RWPE2 (cell line): ENCODE data around the gene IDS.
A peak's percentile ranks its signal among the peaks of the same experiment; 100 is the strongest.
"Not testable (repeated sequence)": the region's sequence is repeated elsewhere in the genome, so short reads cannot be mapped to it uniquely, and the experiment has no call there.

ENCODE experiments used
- ATAC-seq: fragments of 200-7000 bp; cut with Tn5 transposase; 3 replicates; pipeline ENCODE4 v1.9.1; 2021; ENCODE audit warnings: low read depth
- DNase-seq: peaks from one replicate; pipeline ENCODE4 v3.0.0-alpha.2; 2020; ENCODE audit warnings: low spot score
- H3K27ac ChIP-seq: fragments of 450-650 bp; 2 replicates; pipeline ENCODE4 v1.5.1; 2017; ENCODE audit warnings: mild to moderate bottlenecking; ENCODE audit not compliant: poor library complexity, severe bottlenecking
- H3K27me3 ChIP-seq: fragments of 250-450 bp; sonication (Bioruptor Pico); 2 replicates; pipeline ENCODE4 v1.5.1; 2021; ENCODE audit warnings: mild to moderate bottlenecking, moderate library complexity; ENCODE audit not compliant: insufficient read depth, poor library complexity, severe bottlenecking
- H3K36me3 ChIP-seq: fragments of 250-450 bp; sonication (Bioruptor Pico); 2 replicates; pipeline ENCODE4 v1.5.1; 2020; ENCODE audit warnings: low read depth, mild to moderate bottlenecking, moderate library complexity
- H3K4me1 ChIP-seq: fragments of 250-450 bp; sonication (Bioruptor Pico); 2 replicates; pipeline ENCODE4 v1.5.1; 2021; ENCODE audit warnings: mild to moderate bottlenecking, moderate library complexity; ENCODE audit not compliant: insufficient read depth, poor library complexity, severe bottlenecking
- H3K4me3 ChIP-seq: fragments of 250-450 bp; sonication (Bioruptor Pico); 2 replicates; pipeline ENCODE4 v1.5.1; 2021; ENCODE audit warnings: mild to moderate bottlenecking, moderate library complexity; ENCODE audit not compliant: severe bottlenecking
- H3K9me3 ChIP-seq: fragments of 250-450 bp; sonication (Bioruptor Pico); 2 replicates; pipeline ENCODE4 v1.5.1; 2021; ENCODE audit warnings: mild to moderate bottlenecking, moderate library complexity; ENCODE audit not compliant: severe bottlenecking
- CTCF ChIP-seq: fragments of 450-650 bp; IDR thresholded peaks from one replicate; pipeline ENCODE4 v1.5.1; 2017; ENCODE audit warnings: mild to moderate bottlenecking, moderate library complexity; ENCODE audit not compliant: poor library complexity, severe bottlenecking

IDS gene

GRCh38 chrX:149510386-149510785, 5.3 kb upstream of the IDS start:
- DNase-seq (no peak), ATAC-seq (no peak)
- Histone ChIP-seq H3K27ac (no peak overlapping the region), H3K27me3 (no peaks in the 10 kb centered on the region), H3K4me3 (no peak overlapping the region), H3K4me1 (peaks cover 23% of the 10 kb centered on the region), H3K9me3 (no peaks in the 10 kb centered on the region), H3K36me3 (no peaks in the 10 kb centered on the region)
- no peak for TF ChIP-seq CTCF

- Histone ChIP-seq H3K27me3 (no peaks in the 10 kb centered on the region), H3K4me3 (no peak overlapping the region), H3K36me3 (no peaks in the 10 kb centered on the region), H3K4me1 (peaks cover 28% of the 10 kb centered on the region), H3K9me3 (no peaks in the 10 kb centered on the region), H3K27ac (no peak overlapping the region)
- DNase-seq (no peak), ATAC-seq (no peak)
- TF ChIP-seq CTCF, result no peak
Observed at GRCh38 chrX:149508467-149508866, 3.4 kb upstream of the IDS start.

- no peak for ATAC-seq
Observed at GRCh38 chrX:149506349-149506748, 1.2 kb upstream of the IDS start.

GRCh38 chrX:149505671-149506070, 565 bp upstream of the IDS start:
- peak overlapping the region; percentile 29 for H3K27ac ChIP-seq
- no peaks in the 10 kb centered on the region for H3K9me3 ChIP-seq
- ATAC-seq, result no peak
- H3K4me1 ChIP-seq, result peaks cover 20% of the 10 kb centered on the region
- no peak for TF ChIP-seq CTCF
- H3K4me3 ChIP-seq, result no peak overlapping the region
- H3K36me3 ChIP-seq, result no peaks in the 10 kb centered on the region
- H3K27me3 ChIP-seq, result no peaks in the 10 kb centered on the region
- DNase-seq, result no peak

More at GRCh38 chrX:149506349-149506748, 1.2 kb upstream of the IDS start:
- Histone ChIP-seq H3K9me3 (no peaks in the 10 kb centered on the region), H3K4me3 (no peak overlapping the region), H3K27me3 (no peaks in the 10 kb centered on the region), H3K27ac (peak overlapping the region; percentile 29), H3K4me1 (peaks cover 25% of the 10 kb centered on the region), H3K36me3 (no peaks in the 10 kb centered on the region)
- DNase-seq, result no peak
- TF ChIP-seq CTCF, result no peak

GRCh38 chrX:149504226-149504914, 736 bp downstream of the IDS start:
- ATAC-seq (no peak), DNase-seq (no peak)
- peak overlapping the region; percentile 29 for H3K27ac ChIP-seq

GRCh38 chrX:149503446-149503845, 1.7 kb downstream of the IDS start:
- not testable (repeated sequence) for H3K4me3 ChIP-seq, DNase-seq, H3K27me3 ChIP-seq, H3K36me3 ChIP-seq, H3K27ac ChIP-seq, H3K9me3 ChIP-seq
- ATAC-seq, result peak; percentile 69
- H3K4me1 ChIP-seq, result peaks cover 20% of the 10 kb centered on the region

More at GRCh38 chrX:149504226-149504914, 736 bp downstream of the IDS start:
- Histone ChIP-seq H3K4me1 (peaks cover 20% of the 10 kb centered on the region), H3K4me3 (peak overlapping the region; percentile 51), H3K27me3 (no peaks in the 10 kb centered on the region), H3K9me3 (no peaks in the 10 kb centered on the region), H3K36me3 (no peaks in the 10 kb centered on the region)
- TF ChIP-seq CTCF, result no peak

GRCh38 chrX:149502923-149503322, 2.2 kb downstream of the IDS start:
- H3K9me3 ChIP-seq, H3K36me3 ChIP-seq, ATAC-seq, H3K27me3 ChIP-seq, H3K4me3 ChIP-seq, DNase-seq, H3K27ac ChIP-seq: not testable (repeated sequence)
- peaks cover 20% of the 10 kb centered on the region for H3K4me1 ChIP-seq
